ENCODE results near the gene PRRG4. TPM values are rescaled to one million over a fixed set of nuclear protein-coding genes. Genes with fewer than 3 reads are reported as not detected.

PRRG4 gene
- total and polyA plus RNA-seq, 11 donors: 0.12 to 1.4 (median 0.39) TPM

- H3K4me3 ChIP-seq: no peak overlapping the region
- peaks cover 0 to 32% (median 6%) of the 10 kb centered on the region in 12 donors for H3K4me1 ChIP-seq
- TF ChIP-seq CTCF (IDR thresholded peaks at IDR 0.05): no peak
- no peak for TF ChIP-seq POLR2A (IDR thresholded peaks at IDR 0.05)
- no peak overlapping the region for H3K27ac ChIP-seq
- no peaks in the 10 kb centered on the region for H3K9me3 ChIP-seq
- ATAC-seq: no peak
- no peak for DNase-seq
- no peaks in the 10 kb centered on the region for H3K27me3 ChIP-seq
- WGBS, 4 donors: 78 to 85% (median 84%) methylated on average over 11 of the region's 11 CpGs
- intact Hi-C loops (cut with DNase I): loop anchor here in 2 of 10 donors (5.0 to 10.0 kb wide), 2 partner anchors 144 to 146 kb away; partner anchors contain the start of gene TCP11L1 (in 2 of the 2)
- H3K36me3 ChIP-seq: no peaks in the 10 kb centered on the region
Measured at GRCh38 chr11:32890843-32891656, 61.3 kb downstream of the PRRG4 start.

- TF ChIP-seq CTCF (IDR thresholded peaks at IDR 0.05): no peak
- TF ChIP-seq POLR2A (IDR thresholded peaks at IDR 0.05): no peak
- 25 to 33% (median 30%) methylated on average over 10 of the region's 10 CpGs for WGBS, 4 donors
Measured at GRCh38 chr11:32891657-32892354, 62.1 kb downstream of the PRRG4 start.

GRCh38 chr11:32892355-32893092, 62.8 kb downstream of the PRRG4 start, which contains the start of gene QSER1:
TSS of gene QSER1 (plus strand) at chr11:32892811. CDS start at chr11:32893126, 315 bp downstream.
- ATAC-seq: peak in 3 of 4 donors; percentile 82 to 91 (median 90)
- 0 to 1% (median 1%) methylated on average over 38 to 91 of the region's 91 CpGs for WGBS, 4 donors
- Histone ChIP-seq H3K4me1 (peaks cover 0 to 32% (median 6%) of the 10 kb centered on the region in 12 donors), H3K27me3 (no peaks in the 10 kb centered on the region), H3K27ac (peak within 1 kb of the TSS; percentile 90 to 98 (median 94)), H3K9me3 (no peaks in the 10 kb centered on the region), H3K4me3 (peak within 1 kb of the TSS; percentile 86 to 99 (median 92)), H3K36me3 (no peaks in the 10 kb centered on the region)
- intact Hi-C loops (cut with DNase I): loop anchor here in 2 of 10 donors (5.0 to 10.0 kb wide), 2 partner anchors 142 to 145 kb away; partner anchors contain the start of gene TCP11L1 (in 2 of the 2)
- peak in 1 of 12 donors; percentile 13 for TF ChIP-seq CTCF (IDR thresholded peaks at IDR 0.05)
- TF ChIP-seq POLR2A (IDR thresholded peaks at IDR 0.05): peak in 1 of 2 donors; percentile 70
- DNase-seq: peak; percentile 76 to 87 (median 84)

More at GRCh38 chr11:32891657-32892354, 62.1 kb downstream of the PRRG4 start:
- H3K9me3 ChIP-seq: no peaks in the 10 kb centered on the region
- no peaks in the 10 kb centered on the region for H3K27me3 ChIP-seq
- H3K4me3 ChIP-seq: peak overlapping the region; percentile 86 to 99 (median 92)
- intact Hi-C loops (cut with DNase I): loop anchor here in 2 of 10 donors (5.0 to 10.0 kb wide), 2 partner anchors 143 to 145 kb away; partner anchors contain the start of gene TCP11L1 (in 2 of the 2)
- no peak for DNase-seq
- ATAC-seq: no peak
- H3K36me3 ChIP-seq: no peaks in the 10 kb centered on the region
- H3K27ac ChIP-seq: peak overlapping the region; percentile 90 to 98 (median 94)
- H3K4me1 ChIP-seq: peaks cover 0 to 32% (median 6%) of the 10 kb centered on the region in 12 donors

Data from heart left ventricle (tissue), 16 donors.